HPDE6-E6E7 (cell line): ENCODE results near the gene MND1.
"Not testable (repeated sequence)": the region's sequence is repeated elsewhere in the genome, so short reads cannot be mapped to it uniquely, and the experiment has no call there.

ENCODE experiments used
- DNase-seq: peaks from one replicate; pipeline ENCODE4 v3.0.0; 2011; ENCODE audit warnings: missing footprints; ENCODE audit errors: extremely low spot score

The MND1 gene

DNA sequence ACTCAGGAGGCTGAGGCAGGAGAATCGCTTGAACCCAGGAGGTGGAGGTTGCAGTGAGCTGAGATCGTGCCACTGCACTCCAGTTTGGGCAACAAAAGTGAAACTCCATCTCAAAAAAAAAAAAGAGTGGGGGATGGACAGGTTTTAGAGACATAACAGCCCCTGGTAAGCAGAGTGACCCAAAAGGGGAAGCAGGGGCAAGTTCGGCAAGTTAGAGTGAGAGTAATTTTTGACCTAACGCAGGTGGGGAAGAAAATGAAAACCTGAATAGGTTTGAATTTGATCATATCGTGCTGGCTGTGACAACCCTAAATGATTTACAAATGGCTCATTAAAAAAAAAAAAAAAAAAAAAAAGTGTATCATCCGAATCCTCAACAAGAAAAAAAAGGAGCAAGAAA, 96.0 kb downstream of the MND1 start:
- DNase-seq: no peak

DNA sequence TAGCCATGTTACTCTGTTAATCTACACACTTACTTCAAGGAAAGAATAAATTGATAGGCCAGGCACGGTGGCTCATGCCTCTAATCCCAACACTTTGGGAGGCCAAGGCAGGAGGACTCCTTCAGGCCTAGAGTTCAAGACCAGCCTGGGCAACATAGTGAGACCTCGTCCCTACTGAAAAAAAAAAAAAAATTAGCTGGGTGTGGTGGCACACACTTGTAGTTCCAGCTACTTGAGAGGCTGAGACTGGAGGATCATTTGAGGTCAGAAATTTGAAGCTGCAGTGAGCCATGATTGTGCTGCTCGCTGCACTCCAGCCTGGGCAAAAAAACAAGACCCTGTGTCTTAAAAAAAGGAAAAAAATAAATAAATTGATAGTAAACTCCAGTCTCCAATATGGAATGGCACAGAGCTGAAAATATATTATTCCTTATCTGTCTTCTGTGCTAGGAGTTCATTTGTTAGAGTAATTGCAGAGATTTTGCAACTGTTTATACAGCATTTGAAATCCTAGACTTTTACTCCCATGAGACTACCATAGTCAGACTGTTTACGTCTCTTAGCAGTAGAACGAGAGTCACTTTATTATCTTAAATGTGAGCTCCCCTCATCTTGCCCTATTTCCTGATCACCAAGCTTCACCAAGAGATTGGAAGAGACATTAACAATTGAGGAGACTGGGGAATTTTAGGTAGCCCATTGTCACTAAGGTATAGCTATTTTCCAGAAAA, 102.9 kb downstream of the MND1 start:
- no peak for DNase-seq

- DNase-seq: no peak
These were observed 103.7 kb downstream of the MND1 start for GRCh38 chr4:153448003-153448731.

DNA sequence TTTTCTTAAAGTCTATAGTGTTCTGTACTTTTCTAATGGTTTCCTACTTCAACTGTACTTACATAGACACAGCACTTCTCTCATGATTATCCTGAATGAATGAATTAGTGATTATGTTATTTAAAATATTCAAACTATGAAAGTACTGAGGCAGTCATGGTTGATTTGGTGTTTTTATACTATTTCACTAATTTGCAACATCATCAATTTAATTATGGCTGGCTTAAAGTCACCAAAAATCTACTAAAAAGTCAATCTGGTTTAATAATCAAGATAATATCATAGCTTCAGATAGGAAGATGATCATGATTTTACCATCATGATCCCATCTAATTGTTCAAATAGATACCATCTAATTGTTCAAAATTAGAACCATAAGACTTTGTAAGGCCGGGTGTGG, 104.8 kb downstream of the MND1 start:
- no peak for DNase-seq

GRCh38 chr4:153450544-153450917, 106.0 kb downstream of the MND1 start:
- DNase-seq: no peak

GRCh38 chr4:153451145-153451544, 106.7 kb downstream of the MND1 start:
- not testable (repeated sequence) for DNase-seq

- no peak for DNase-seq
These were observed 107.6 kb downstream of the MND1 start for GRCh38 chr4:153451911-153452657.

DNA sequence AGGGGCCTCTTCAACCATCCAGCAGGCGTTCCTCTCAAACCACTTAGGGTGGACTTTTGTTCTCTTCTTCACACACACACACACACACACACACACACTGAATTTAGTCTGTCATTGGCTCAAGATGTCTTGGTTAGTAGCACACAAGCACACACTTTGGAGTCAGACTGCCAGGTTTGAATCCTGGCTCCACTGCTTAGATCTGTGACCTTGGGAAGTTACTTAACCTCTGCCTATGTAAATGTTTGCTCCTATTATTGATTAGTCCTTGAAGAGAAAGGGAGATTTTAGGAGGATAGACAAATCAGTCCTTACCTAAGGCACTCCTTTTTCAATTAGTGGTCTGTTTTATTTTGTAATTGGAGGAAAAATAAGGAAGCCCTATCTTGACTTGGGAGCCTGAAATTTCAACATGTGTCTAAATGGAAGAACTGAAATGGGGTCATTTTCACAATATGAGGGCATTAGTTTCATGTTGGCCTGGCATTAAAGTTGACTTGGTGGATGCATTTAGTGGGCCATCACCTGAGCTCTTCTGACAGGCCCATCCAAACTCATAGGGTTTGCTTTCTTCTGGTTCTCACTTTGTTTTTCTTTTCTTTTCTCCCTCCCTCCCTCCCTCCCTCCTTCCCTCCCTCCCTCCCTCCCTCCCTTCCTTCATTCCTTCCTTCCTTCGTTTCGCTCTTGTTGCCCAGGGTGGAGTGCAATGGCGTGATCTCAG, 108.3 kb downstream of the MND1 start:
- no peak for DNase-seq

GRCh38 chr4:153453402-153453801, 108.9 kb downstream of the MND1 start:
- DNase-seq: no peak

DNA sequence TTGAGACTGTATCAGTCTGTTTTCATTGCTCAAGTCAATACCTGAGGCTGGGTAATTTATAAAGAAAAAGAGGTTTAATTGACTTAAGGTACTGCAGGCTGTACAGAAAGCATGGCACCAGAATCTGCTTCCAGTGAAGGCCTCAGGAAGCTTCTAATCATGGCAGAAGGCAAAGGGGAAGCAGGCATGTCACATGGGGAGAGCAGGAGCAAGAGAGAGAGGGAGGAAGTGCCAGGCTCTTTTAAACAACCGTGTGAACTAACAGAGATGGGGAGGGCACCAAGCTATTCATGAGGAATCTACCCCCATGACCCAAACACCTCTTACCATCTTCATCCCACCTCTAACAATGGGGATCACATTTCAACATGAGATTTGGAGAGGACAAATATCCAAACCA, 114.5 kb downstream of the MND1 start:
- no peak for DNase-seq

DNA sequence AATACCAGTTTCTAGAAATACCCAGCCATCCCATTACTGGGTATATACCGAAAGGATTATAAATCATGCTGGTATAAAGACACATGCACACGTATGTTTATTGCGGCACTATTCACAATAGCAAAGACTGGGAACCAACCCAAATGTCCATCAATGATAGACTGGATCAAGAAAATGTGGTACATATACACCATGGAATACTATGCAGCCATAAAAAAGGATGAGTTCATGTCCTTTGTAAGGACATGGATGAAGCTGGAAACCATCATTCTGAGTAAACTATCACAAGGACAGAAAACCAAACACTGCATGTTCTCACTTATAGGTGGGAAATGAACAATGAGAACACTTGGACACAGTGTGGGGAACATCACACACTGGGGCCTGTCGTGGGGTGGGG, 117.1 kb downstream of the MND1 start:
- DNase-seq: not testable (repeated sequence)

- no peak for DNase-seq
These were observed 119.6 kb downstream of the MND1 start for GRCh38 chr4:153464068-153464467.
